Stimulated activated memory B cell treated with anti-CD40 and anti-IgM and Interleukin-4, amounts not matched to agents 10 μg/mL and 1 μg/mL and 100 μg/mL, for 72 hours (primary cell): ENCODE measurements around the gene ARHGEF28.

ENCODE experiments used
- ATAC-seq: fragments of 150-1000 bp; cut with Tn5 transposase; 2 replicates; pipeline ENCODE4 v1.10.0; 2021
- H3K27ac Mint-ChIP-seq: one replicate; pipeline ENCODE4 v1.8.0; 2022; ENCODE audit warnings: mild to moderate bottlenecking, mixed read lengths
- H3K27me3 Mint-ChIP-seq: one replicate; pipeline ENCODE4 v1.8.0; 2022; ENCODE audit warnings: mixed read lengths
- H3K36me3 Mint-ChIP-seq: one replicate; pipeline ENCODE4 v1.8.0; 2022; ENCODE audit warnings: mixed read lengths
- H3K4me1 Mint-ChIP-seq: one replicate; pipeline ENCODE4 v1.8.0; 2022; ENCODE audit warnings: mixed read lengths
- H3K4me3 Mint-ChIP-seq: one replicate; pipeline ENCODE4 v1.8.0; 2022; ENCODE audit warnings: mild to moderate bottlenecking, moderate library complexity, mixed read lengths
- H3K9me3 Mint-ChIP-seq: one replicate; pipeline ENCODE4 v1.8.0; 2022; ENCODE audit warnings: mixed read lengths

The ARHGEF28 gene

GRCh38 chr5:73748510-73749400 lies 122.8 kb downstream of the ARHGEF28 start:
- H3K27ac Mint-ChIP-seq, result no peak overlapping the region
- no peak overlapping the region for H3K4me3 Mint-ChIP-seq
- peaks cover 4% of the 10 kb centered on the region for H3K9me3 Mint-ChIP-seq
- H3K27me3 Mint-ChIP-seq, result peaks cover 42% of the 10 kb centered on the region
- H3K4me1 Mint-ChIP-seq, result no peaks in the 10 kb centered on the region
- no peaks in the 10 kb centered on the region for H3K36me3 Mint-ChIP-seq
- ATAC-seq, result no peak

GRCh38 chr5:73749485-73750270 lies 123.7 kb downstream of the ARHGEF28 start:
- H3K4me1 Mint-ChIP-seq, result no peaks in the 10 kb centered on the region
- peaks cover 4% of the 10 kb centered on the region for H3K9me3 Mint-ChIP-seq
- H3K27me3 Mint-ChIP-seq, result peaks cover 42% of the 10 kb centered on the region
- no peak overlapping the region for H3K4me3 Mint-ChIP-seq
- H3K27ac Mint-ChIP-seq, result no peak overlapping the region
- no peak for ATAC-seq
- no peaks in the 10 kb centered on the region for H3K36me3 Mint-ChIP-seq

DNA sequence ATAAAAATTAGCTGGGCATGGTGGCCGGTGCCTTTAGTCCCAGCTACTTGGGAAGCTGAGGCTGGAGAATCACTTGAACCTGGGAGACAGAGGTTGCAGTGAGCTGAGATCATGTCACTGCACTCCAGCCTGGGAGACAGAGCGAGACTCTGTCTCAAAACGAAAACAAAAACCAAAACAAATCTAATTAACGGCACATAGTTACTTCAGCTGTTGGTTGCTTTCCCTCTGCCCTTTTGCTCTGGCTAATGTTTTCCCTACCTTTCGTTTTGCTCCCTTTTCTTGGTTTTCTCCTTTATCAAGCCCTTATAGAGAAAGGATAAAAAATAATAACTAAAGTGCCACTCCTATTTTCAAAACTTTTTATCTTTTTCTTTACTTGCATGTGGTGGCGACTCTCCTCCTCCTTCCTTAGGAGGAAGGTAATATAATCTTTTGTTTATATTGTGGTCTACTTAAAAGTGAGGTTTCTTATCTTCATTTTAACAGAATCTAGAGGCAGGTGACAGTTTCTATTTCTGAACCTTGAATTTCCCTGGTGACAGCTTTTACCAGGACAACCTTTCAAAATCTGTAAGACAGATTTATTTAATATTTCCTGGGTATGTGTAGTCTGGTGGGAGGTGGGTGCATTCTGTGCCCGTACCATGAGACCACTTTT lies 125.4 kb downstream of the ARHGEF28 start:
- Mint-ChIP-seq H3K4me3 (no peak overlapping the region), H3K9me3 (peaks cover 4% of the 10 kb centered on the region), H3K27me3 (peaks cover 42% of the 10 kb centered on the region), H3K36me3 (no peaks in the 10 kb centered on the region), H3K27ac (no peak overlapping the region), H3K4me1 (no peaks in the 10 kb centered on the region)
- no peak for ATAC-seq

DNA sequence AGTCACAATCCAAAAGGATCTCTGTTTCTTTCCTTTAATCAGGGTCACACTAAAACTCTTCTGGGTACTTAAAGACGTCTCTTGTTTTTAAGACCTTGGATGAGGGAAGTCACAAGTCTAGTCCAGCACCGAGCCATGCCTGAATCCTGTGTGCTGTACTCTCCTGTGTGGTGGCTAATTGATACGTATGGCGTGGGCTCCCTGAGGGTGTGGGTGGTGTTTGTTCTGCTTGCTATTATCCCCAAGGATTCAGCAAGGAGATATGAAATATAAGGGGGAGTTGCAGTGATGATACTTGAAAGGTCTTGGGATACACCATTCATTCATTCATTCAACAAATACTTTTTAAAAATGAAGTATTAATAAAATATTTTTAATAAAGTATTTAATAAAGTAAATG lies 128.3 kb downstream of the ARHGEF28 start:
- no peak overlapping the region for H3K27ac Mint-ChIP-seq
- no peaks in the 10 kb centered on the region for H3K9me3 Mint-ChIP-seq
- H3K36me3 Mint-ChIP-seq, result no peaks in the 10 kb centered on the region
- no peak for ATAC-seq
- no peak overlapping the region for H3K4me3 Mint-ChIP-seq
- H3K4me1 Mint-ChIP-seq, result no peaks in the 10 kb centered on the region
- peaks cover 22% of the 10 kb centered on the region for H3K27me3 Mint-ChIP-seq

DNA sequence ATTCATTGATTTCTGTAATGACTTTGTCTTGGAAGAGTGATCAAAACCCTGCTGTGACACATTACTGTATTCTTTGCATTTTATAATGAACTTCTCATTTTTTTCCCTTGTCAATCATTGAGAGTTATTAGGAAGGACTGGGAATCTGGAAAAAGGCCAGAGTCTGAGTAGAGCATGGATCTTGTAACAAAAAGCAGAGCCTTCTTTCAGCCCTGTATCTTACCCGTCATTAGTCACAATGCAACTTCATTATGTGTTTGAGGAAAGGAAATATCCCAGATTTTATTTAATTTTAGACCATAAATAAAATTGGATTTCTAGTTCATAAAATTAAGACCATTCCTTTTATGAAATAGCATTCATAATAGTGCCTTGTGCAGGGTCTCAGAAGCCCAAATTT lies 131.4 kb downstream of the ARHGEF28 start:
- Mint-ChIP-seq H3K36me3 (no peaks in the 10 kb centered on the region), H3K9me3 (no peaks in the 10 kb centered on the region), H3K27me3 (peaks cover 4% of the 10 kb centered on the region), H3K27ac (no peak overlapping the region), H3K4me1 (no peaks in the 10 kb centered on the region), H3K4me3 (no peak overlapping the region)
- ATAC-seq, result no peak

DNA sequence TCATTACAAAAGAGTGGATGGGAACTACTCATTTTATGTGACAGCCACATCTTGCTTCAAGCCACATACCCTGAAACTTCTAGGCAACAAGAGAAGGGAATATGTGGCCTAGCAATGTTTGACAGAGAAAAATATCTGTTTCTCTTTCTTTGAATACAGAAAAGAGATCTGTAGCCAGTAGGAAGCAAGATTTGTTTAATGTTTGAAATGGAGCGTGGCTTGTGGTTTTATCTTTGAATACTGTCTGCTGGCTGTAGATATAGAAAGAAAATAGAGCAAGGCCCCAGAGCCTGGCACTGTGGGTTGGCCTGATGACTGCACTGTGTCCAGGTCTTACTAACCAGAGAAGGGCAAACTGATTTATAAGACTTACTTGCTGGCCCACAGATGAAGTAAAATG lies 133.8 kb downstream of the ARHGEF28 start:
- Mint-ChIP-seq H3K36me3 (no peaks in the 10 kb centered on the region), H3K4me1 (no peaks in the 10 kb centered on the region), H3K27ac (no peak overlapping the region), H3K27me3 (no peaks in the 10 kb centered on the region), H3K9me3 (no peaks in the 10 kb centered on the region), H3K4me3 (no peak overlapping the region)
- ATAC-seq, result no peak

GRCh38 chr5:73763300-73764032 lies 137.5 kb downstream of the ARHGEF28 start:
- no peak for ATAC-seq
- Mint-ChIP-seq H3K27ac (no peak overlapping the region), H3K36me3 (no peaks in the 10 kb centered on the region), H3K4me3 (no peak overlapping the region), H3K27me3 (no peaks in the 10 kb centered on the region), H3K4me1 (no peaks in the 10 kb centered on the region), H3K9me3 (peaks cover 8% of the 10 kb centered on the region)

GRCh38 chr5:73764586-73764985 lies 138.6 kb downstream of the ARHGEF28 start:
- Mint-ChIP-seq H3K9me3 (peaks cover 14% of the 10 kb centered on the region), H3K36me3 (no peaks in the 10 kb centered on the region), H3K27ac (no peak overlapping the region), H3K4me1 (no peaks in the 10 kb centered on the region), H3K4me3 (no peak overlapping the region), H3K27me3 (no peaks in the 10 kb centered on the region)
- no peak for ATAC-seq

GRCh38 chr5:73764996-73765395 lies 139.0 kb downstream of the ARHGEF28 start:
- no peaks in the 10 kb centered on the region for H3K36me3 Mint-ChIP-seq
- ATAC-seq, result no peak
- no peaks in the 10 kb centered on the region for H3K27me3 Mint-ChIP-seq
- no peak overlapping the region for H3K27ac Mint-ChIP-seq
- no peak overlapping the region for H3K4me3 Mint-ChIP-seq
- H3K9me3 Mint-ChIP-seq, result peaks cover 14% of the 10 kb centered on the region
- no peaks in the 10 kb centered on the region for H3K4me1 Mint-ChIP-seq

GRCh38 chr5:73766902-73767301 lies 140.9 kb downstream of the ARHGEF28 start:
- Mint-ChIP-seq H3K27ac (no peak overlapping the region), H3K4me1 (no peaks in the 10 kb centered on the region), H3K36me3 (no peaks in the 10 kb centered on the region), H3K4me3 (no peak overlapping the region), H3K27me3 (no peaks in the 10 kb centered on the region), H3K9me3 (peaks cover 14% of the 10 kb centered on the region)
- ATAC-seq, result no peak

GRCh38 chr5:73770172-73771025 lies 144.4 kb downstream of the ARHGEF28 start:
- no peaks in the 10 kb centered on the region for H3K36me3 Mint-ChIP-seq
- H3K27me3 Mint-ChIP-seq, result no peaks in the 10 kb centered on the region
- peaks cover 14% of the 10 kb centered on the region for H3K9me3 Mint-ChIP-seq
- ATAC-seq, result no peak
- no peak overlapping the region for H3K27ac Mint-ChIP-seq
- no peak overlapping the region for H3K4me3 Mint-ChIP-seq
- no peaks in the 10 kb centered on the region for H3K4me1 Mint-ChIP-seq

GRCh38 chr5:73774924-73775323 lies 148.9 kb downstream of the ARHGEF28 start:
- H3K27me3 Mint-ChIP-seq, result no peaks in the 10 kb centered on the region
- no peak overlapping the region for H3K27ac Mint-ChIP-seq
- no peak for ATAC-seq

DNA sequence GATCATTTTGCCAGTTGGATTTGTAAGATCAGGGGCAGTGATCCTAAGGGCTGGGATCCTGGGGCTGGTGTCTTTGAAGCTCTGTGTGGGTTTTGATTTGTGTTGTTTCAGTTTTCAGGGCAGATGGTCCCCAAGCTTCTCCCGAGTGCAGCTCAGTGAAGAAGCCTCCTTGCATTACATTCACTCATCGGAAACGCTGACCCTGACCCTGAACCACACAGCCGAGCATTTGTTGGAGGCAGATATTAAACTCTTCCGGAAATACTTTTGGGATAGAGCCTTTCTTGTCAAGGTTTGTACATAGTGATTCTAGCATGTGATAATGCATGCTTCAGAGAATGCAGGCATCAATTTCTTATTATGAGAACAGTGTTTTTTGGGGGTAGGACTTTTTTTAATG lies 150.4 kb downstream of the ARHGEF28 start:
- no peak overlapping the region for H3K27ac Mint-ChIP-seq
- no peak for ATAC-seq
- no peaks in the 10 kb centered on the region for H3K4me1 Mint-ChIP-seq
- no peaks in the 10 kb centered on the region for H3K9me3 Mint-ChIP-seq
- no peaks in the 10 kb centered on the region for H3K27me3 Mint-ChIP-seq
- no peaks in the 10 kb centered on the region for H3K36me3 Mint-ChIP-seq
- no peak overlapping the region for H3K4me3 Mint-ChIP-seq

More at GRCh38 chr5:73774924-73775323, 148.9 kb downstream of the ARHGEF28 start:
- no peaks in the 10 kb centered on the region for H3K4me1 Mint-ChIP-seq
- H3K36me3 Mint-ChIP-seq, result no peaks in the 10 kb centered on the region
- no peaks in the 10 kb centered on the region for H3K9me3 Mint-ChIP-seq
- H3K4me3 Mint-ChIP-seq, result no peak overlapping the region

DNA sequence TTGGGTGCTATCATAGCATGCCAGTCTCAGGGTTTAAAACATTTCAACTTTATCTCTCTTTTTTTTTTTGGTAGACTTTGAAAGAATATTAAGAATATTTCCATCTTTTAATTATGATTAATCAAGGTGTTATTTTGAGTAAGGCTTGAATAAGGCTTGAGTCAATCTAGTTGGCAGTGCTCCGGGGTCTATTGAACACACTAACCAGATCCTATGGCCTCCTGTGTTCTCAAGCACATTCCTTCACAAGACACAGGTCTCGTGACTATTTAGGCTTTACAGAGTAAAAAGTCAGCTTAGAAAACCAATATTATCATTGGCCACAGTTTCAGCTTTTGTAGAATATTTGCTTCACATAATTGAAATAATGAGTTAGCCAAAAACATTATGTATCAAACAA lies 151.2 kb downstream of the ARHGEF28 start:
- H3K4me1 Mint-ChIP-seq, result no peaks in the 10 kb centered on the region
- H3K27me3 Mint-ChIP-seq, result no peaks in the 10 kb centered on the region
- H3K36me3 Mint-ChIP-seq, result no peaks in the 10 kb centered on the region
- H3K4me3 Mint-ChIP-seq, result no peak overlapping the region
- no peak overlapping the region for H3K27ac Mint-ChIP-seq
- ATAC-seq, result no peak
- no peaks in the 10 kb centered on the region for H3K9me3 Mint-ChIP-seq
